GM18507 (cell line): ENCODE data around the gene ZNF385B.

Source experiments
- DNase-seq: peaks from one replicate; pipeline ENCODE4 v3.0.0; 2011; ENCODE audit warnings: low read depth; ENCODE audit not compliant: insufficient read length; ENCODE audit errors: extremely low spot score
- FAIRE-seq: peaks from 2 replicates; lab custom pipeline; 2011; peaks lifted over from hg19 to GRCh38; lab: Jason Lieb, UNC

Gene ZNF385B

GRCh38 chr2:179859523-179859922 lies 1.9 kb downstream of the ZNF385B start:
- FAIRE-seq (no peak), DNase-seq (no peak)

- no peak for DNase-seq
- FAIRE-seq = no peak
These were observed 4.2 kb downstream of the ZNF385B start for GRCh38 chr2:179857236-179857635.

- FAIRE-seq (no peak), DNase-seq (no peak)
These were observed 5.2 kb downstream of the ZNF385B start for GRCh38 chr2:179856205-179856604.

- no peak for FAIRE-seq
- no peak for DNase-seq
These were observed 5.7 kb downstream of the ZNF385B start for GRCh38 chr2:179855673-179856072.

GRCh38 chr2:179854891-179855290 lies 6.5 kb downstream of the ZNF385B start:
- FAIRE-seq (no peak), DNase-seq (no peak)

GRCh38 chr2:179853108-179853507 lies 8.3 kb downstream of the ZNF385B start:
- no peak for DNase-seq
- FAIRE-seq = no peak

- no peak for FAIRE-seq
- DNase-seq = no peak
These were observed 11.2 kb downstream of the ZNF385B start for GRCh38 chr2:179850188-179850587.

GRCh38 chr2:179849719-179850118 lies 11.7 kb downstream of the ZNF385B start:
- FAIRE-seq = no peak
- DNase-seq = no peak

GRCh38 chr2:179843541-179843940 lies 17.9 kb downstream of the ZNF385B start:
- FAIRE-seq (no peak), DNase-seq (no peak)

- FAIRE-seq = no peak
- no peak for DNase-seq
These were observed 18.8 kb downstream of the ZNF385B start for GRCh38 chr2:179842498-179843153.

- DNase-seq = no peak
- no peak for FAIRE-seq
These were observed 20.6 kb downstream of the ZNF385B start for GRCh38 chr2:179840840-179841239.

GRCh38 chr2:179837408-179837807 lies 24.0 kb downstream of the ZNF385B start:
- no peak for FAIRE-seq
- DNase-seq = no peak

GRCh38 chr2:179830043-179830787 lies 31.2 kb downstream of the ZNF385B start:
- no peak for FAIRE-seq
- DNase-seq = no peak

GRCh38 chr2:179826297-179826696 lies 35.1 kb downstream of the ZNF385B start:
- no peak for FAIRE-seq
- DNase-seq = no peak

GRCh38 chr2:179825494-179825893 lies 35.9 kb downstream of the ZNF385B start:
- DNase-seq (no peak), FAIRE-seq (no peak)

GRCh38 chr2:179824961-179825360 lies 36.5 kb downstream of the ZNF385B start:
- no peak for FAIRE-seq

GRCh38 chr2:179822540-179822939 lies 38.9 kb downstream of the ZNF385B start:
- no peak for DNase-seq
- no peak for FAIRE-seq

More at GRCh38 chr2:179824961-179825360, 36.5 kb downstream of the ZNF385B start:
- DNase-seq = no peak

- FAIRE-seq (no peak), DNase-seq (no peak)
These were observed 42.9 kb downstream of the ZNF385B start for GRCh38 chr2:179818546-179818945.

GRCh38 chr2:179817181-179817841 lies 44.1 kb downstream of the ZNF385B start:
- no peak for DNase-seq
- no peak for FAIRE-seq

GRCh38 chr2:179814050-179814449 lies 47.4 kb downstream of the ZNF385B start:
- DNase-seq (no peak), FAIRE-seq (no peak)

- FAIRE-seq (no peak), DNase-seq (no peak)
These were observed 48.9 kb downstream of the ZNF385B start for GRCh38 chr2:179812501-179812900.
